Liver (tissue), 3 donors: ENCODE measurements around the gene RABAC1.

Source experiments
- EGR1 ChIP-seq, 2 donors: IDR thresholded peaks; 2 replicates each; pipeline ENCODE4 v1.6.1; 2016 to 2018; ENCODE audit warnings: antibody characterized with exemption in 2 of 2, low read depth in 2 of 2
- RAD21 ChIP-seq, 2 donors: IDR thresholded peaks; 2 replicates each; pipeline ENCODE4 v1.6.1; 2016; ENCODE audit warnings: antibody characterized with exemption in 2 of 2, mild to moderate bottlenecking in 2 of 2
- SP1 ChIP-seq: IDR thresholded peaks from 2 replicates; pipeline ENCODE4 v1.6.1; 2018; ENCODE audit warnings: antibody characterized with exemption, mild to moderate bottlenecking
- TAF1 ChIP-seq: conservative IDR thresholded peaks from 2 replicates; pipeline ENCODE4 v1.6.1; 2016; ENCODE audit warnings: antibody characterized with exemption, mild to moderate bottlenecking
- YY1 ChIP-seq: IDR thresholded peaks from 2 replicates; pipeline ENCODE4 v1.6.1; 2016; ENCODE audit warnings: antibody characterized with exemption, mild to moderate bottlenecking
- TF ChIP-seq, protein P1 (sequence below): fragments of 150-350 bp; IDR thresholded peaks from 2 replicates; pipeline ENCODE4 v1.5.1; 2017; ENCODE audit warnings: improper control_type of control experiment, low read depth, low read length; ENCODE audit not compliant: missing input control
- TF ChIP-seq, protein P2 (sequence below): IDR thresholded peaks from 2 replicates; pipeline ENCODE4 v1.6.1; 2016; ENCODE audit warnings: antibody characterized with exemption
- TF ChIP-seq, protein P3 (sequence below): IDR thresholded peaks from 2 replicates; pipeline ENCODE4 v1.6.1; 2016; ENCODE audit warnings: antibody characterized with exemption, mild to moderate bottlenecking
- TF ChIP-seq, protein P4 (sequence below): IDR thresholded peaks from 2 replicates; pipeline ENCODE4 v1.6.1; 2016; ENCODE audit warnings: antibody characterized with exemption
- donor health status: healthy.
- donor health status: healthy.

DNA sequence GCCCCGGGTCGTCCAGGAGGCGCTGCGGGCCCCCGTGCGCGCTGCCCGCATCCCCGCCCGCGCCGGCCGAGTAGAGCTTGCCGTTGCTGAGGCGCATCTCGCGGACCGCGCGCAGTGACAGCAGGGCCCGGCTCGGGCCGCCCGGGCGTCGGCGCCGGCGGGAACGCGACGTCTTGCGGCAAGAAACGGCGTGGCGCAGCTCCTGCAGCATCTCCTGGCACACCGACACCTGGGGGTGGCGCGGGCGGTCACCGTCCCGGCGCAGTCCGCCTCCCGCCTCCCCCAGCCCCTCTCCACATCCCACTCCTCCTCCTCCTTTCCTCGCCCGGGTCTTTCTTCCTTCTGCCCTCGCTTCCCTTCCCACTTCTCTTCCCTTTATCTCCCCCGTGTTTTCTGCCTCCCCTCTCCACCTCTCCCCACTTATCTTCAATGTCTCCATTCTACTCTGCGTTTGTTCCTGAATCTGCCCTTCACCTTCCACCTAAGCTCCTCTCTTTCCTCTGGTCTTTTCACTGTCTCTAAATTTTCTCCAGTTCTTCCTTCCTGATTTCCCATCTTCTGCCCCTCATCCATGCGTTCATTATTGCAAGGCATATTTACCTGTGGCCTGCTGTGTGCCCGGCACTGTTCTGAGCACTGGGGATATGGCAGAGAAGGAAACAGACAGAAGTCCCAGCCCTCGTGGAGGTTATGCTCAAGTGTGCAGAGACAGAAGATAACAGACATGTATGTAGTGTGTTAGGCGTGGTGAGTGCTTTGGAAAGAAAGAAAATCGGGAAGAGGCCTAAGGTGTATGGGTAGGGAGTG, 40.2 kb upstream of the RABAC1 start:
- TF ChIP-seq, protein P1, sequence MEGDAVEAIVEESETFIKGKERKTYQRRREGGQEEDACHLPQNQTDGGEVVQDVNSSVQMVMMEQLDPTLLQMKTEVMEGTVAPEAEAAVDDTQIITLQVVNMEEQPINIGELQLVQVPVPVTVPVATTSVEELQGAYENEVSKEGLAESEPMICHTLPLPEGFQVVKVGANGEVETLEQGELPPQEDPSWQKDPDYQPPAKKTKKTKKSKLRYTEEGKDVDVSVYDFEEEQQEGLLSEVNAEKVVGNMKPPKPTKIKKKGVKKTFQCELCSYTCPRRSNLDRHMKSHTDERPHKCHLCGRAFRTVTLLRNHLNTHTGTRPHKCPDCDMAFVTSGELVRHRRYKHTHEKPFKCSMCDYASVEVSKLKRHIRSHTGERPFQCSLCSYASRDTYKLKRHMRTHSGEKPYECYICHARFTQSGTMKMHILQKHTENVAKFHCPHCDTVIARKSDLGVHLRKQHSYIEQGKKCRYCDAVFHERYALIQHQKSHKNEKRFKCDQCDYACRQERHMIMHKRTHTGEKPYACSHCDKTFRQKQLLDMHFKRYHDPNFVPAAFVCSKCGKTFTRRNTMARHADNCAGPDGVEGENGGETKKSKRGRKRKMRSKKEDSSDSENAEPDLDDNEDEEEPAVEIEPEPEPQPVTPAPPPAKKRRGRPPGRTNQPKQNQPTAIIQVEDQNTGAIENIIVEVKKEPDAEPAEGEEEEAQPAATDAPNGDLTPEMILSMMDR, result no peak
- TF ChIP-seq, protein P2, sequence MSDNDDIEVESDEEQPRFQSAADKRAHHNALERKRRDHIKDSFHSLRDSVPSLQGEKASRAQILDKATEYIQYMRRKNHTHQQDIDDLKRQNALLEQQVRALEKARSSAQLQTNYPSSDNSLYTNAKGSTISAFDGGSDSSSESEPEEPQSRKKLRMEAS, result no peak
- no peak for TF ChIP-seq YY1
- no peak for TF ChIP-seq EGR1 (IDR thresholded peaks at IDR 0.05; ENCODE audit: low read depth in 2 of 2)
- TF ChIP-seq, protein P3, sequence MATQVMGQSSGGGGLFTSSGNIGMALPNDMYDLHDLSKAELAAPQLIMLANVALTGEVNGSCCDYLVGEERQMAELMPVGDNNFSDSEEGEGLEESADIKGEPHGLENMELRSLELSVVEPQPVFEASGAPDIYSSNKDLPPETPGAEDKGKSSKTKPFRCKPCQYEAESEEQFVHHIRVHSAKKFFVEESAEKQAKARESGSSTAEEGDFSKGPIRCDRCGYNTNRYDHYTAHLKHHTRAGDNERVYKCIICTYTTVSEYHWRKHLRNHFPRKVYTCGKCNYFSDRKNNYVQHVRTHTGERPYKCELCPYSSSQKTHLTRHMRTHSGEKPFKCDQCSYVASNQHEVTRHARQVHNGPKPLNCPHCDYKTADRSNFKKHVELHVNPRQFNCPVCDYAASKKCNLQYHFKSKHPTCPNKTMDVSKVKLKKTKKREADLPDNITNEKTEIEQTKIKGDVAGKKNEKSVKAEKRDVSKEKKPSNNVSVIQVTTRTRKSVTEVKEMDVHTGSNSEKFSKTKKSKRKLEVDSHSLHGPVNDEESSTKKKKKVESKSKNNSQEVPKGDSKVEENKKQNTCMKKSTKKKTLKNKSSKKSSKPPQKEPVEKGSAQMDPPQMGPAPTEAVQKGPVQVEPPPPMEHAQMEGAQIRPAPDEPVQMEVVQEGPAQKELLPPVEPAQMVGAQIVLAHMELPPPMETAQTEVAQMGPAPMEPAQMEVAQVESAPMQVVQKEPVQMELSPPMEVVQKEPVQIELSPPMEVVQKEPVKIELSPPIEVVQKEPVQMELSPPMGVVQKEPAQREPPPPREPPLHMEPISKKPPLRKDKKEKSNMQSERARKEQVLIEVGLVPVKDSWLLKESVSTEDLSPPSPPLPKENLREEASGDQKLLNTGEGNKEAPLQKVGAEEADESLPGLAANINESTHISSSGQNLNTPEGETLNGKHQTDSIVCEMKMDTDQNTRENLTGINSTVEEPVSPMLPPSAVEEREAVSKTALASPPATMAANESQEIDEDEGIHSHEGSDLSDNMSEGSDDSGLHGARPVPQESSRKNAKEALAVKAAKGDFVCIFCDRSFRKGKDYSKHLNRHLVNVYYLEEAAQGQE, result no peak
- TF ChIP-seq, protein P4, sequence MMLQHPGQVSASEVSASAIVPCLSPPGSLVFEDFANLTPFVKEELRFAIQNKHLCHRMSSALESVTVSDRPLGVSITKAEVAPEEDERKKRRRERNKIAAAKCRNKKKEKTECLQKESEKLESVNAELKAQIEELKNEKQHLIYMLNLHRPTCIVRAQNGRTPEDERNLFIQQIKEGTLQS, result no peak
- no peak for TF ChIP-seq TAF1
- TF ChIP-seq SP1, result no peak
- no peak for TF ChIP-seq RAD21 (IDR thresholded peaks at IDR 0.05)
